Pancreas (tissue), 10 donors: ENCODE measurements around the gene MAGEC3. TPM values are rescaled to one million over a fixed set of nuclear protein-coding genes. Genes with fewer than 3 reads are reported as not detected.

Experiments used
- ATAC-seq, 4 donors: fragments of 200-7000 bp; cut with Tn5 transposase; one replicate each; pipeline versions ENCODE4 v1.8.0 to v1.9.1; 2020; ENCODE audit warnings: mild to moderate bottlenecking in 4 of 4, moderate library complexity in 4 of 4
- DNase-seq, 6 donors: peaks; one replicate each; pipeline ENCODE4 v3.0.0-alpha.2; 2020
- FAIRE-seq: peaks from 2 replicates; lab custom pipeline; 2012; peaks lifted over from hg19 to GRCh38; lab: Jason Lieb, UNC
- H3K27ac ChIP-seq, 4 donors: fragments of 200-600 bp; sonication (generic); 1 replicate in 3 of 4; 2 replicates in 1 of 4; pipeline versions ENCODE4 v1.5.0 to v1.8.0; 2020
- H3K27me3 ChIP-seq, 4 donors: fragments of 200-600 bp; one replicate each; pipeline ENCODE4 v1.8.0; 2021
- H3K36me3 ChIP-seq, 3 donors: fragments of 200-600 bp; sonication (generic) in 1 of 3; one replicate each; pipeline versions ENCODE4 v1.5.0 to v1.8.0; 2020 to 2021
- H3K4me1 ChIP-seq, 3 donors: fragments of 200-600 bp; one replicate each; pipeline ENCODE4 v1.8.0; 2021
- H3K4me3 ChIP-seq, 4 donors: fragments of 200-600 bp; sonication (generic) in 2 of 4; one replicate each; pipeline versions ENCODE4 v1.5.0 to v1.8.0; 2020 to 2021
- H3K9me3 ChIP-seq, 4 donors: fragments of 200-600 bp; one replicate each; pipeline ENCODE4 v1.8.0; 2021
- WGBS, 2 donors: extraction: QIAGEN DNeasy Blood & Tissue Kit; methylation state at CpG; one replicate each; pipeline ENCODE4 v1.1.7; 2013; 5-methylcytosine and 5-hydroxymethylcytosine counted together
- intact Hi-C, 3 donors: fragments of 100-400 bp; cut with DNase I; formaldehyde crosslinking; loops; one replicate each; pipeline versions ENCODE4 v1.11.1 to v1.14.2; 2022
- polyA plus RNA-seq, 2 donors: library from polyadenylated mRNA; stranded (reverse); fragments of 200-250 nt; gene quantifications; one replicate each; pipeline ENCODE4 v1.2.3, GENCODE V29; 2013
- total RNA-seq, 6 donors: library from RNA; stranded (reverse); fragmentation: NEBNext Ultra II Directional in 4 of 6; extraction: Animal tissue kit (Norgen Biotek cat#: 25700) in 4 of 6; gene quantifications; one replicate each; pipeline versions ENCODE4 v1.2.1 to v1.2.4, GENCODE V29; 2021 to 2023
- TF ChIP-seq, protein P1 (sequence below), 4 donors: fragments of 200-600 bp; sonication (generic) in 3 of 4; IDR thresholded peaks; one replicate each; pipeline versions ENCODE4 v1.5.0 to v1.8.0; 2021; ENCODE audit warnings: antibody characterized with exemption in 4 of 4
- donor health status: healthy with polysubstance abuse.
- donor health status: DM: no; HTN: no; CAD: no; lungs with moderate emphysema.
- donor health status: DM: no; HTN: no; CAD: no.
- donor health status: control.
- donor health status: control.
- donor health status: Bipolar disorder and iron deficiency.
- donor health status: DM: yes; HTN: yes; CAD: no.
- donor health status: DM: no; HTN: no; CAD: no.
- donor health status: DM: no; HTN: no; CAD: no.
- donor health status: DM: yes; HTN: yes; CAD: no.

MAGEC3 gene
- total and polyA plus RNA-seq, 8 donors = 0.12 TPM; not detected in 7

DNA sequence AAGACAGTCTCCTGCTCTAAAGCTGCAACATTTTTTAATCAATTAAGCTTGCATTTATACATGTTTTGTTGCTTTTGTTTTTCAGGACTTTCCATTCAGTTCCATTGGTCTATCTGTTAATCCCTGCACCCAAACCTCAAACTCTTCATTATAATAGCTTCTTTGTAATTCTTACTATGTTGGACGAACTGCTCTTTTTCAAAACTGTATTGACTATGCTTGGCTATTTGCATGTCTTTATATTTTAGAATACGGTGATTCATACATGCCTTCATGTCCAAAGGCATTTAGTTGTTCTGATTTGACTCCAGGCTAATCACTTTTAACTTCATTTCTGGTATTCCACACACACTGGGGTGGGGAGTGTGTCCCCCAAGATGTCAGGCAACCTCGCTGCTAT lies 79.7 kb downstream of the MAGEC3 start:
- intact Hi-C loops = no loop called here
- TF ChIP-seq, protein P1, sequence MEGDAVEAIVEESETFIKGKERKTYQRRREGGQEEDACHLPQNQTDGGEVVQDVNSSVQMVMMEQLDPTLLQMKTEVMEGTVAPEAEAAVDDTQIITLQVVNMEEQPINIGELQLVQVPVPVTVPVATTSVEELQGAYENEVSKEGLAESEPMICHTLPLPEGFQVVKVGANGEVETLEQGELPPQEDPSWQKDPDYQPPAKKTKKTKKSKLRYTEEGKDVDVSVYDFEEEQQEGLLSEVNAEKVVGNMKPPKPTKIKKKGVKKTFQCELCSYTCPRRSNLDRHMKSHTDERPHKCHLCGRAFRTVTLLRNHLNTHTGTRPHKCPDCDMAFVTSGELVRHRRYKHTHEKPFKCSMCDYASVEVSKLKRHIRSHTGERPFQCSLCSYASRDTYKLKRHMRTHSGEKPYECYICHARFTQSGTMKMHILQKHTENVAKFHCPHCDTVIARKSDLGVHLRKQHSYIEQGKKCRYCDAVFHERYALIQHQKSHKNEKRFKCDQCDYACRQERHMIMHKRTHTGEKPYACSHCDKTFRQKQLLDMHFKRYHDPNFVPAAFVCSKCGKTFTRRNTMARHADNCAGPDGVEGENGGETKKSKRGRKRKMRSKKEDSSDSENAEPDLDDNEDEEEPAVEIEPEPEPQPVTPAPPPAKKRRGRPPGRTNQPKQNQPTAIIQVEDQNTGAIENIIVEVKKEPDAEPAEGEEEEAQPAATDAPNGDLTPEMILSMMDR (IDR thresholded peaks at IDR 0.05) = no peak
- ATAC-seq (no peak), DNase-seq (no peak), FAIRE-seq (no peak)
- H3K36me3 ChIP-seq = no peaks in the 10 kb centered on the region
- H3K4me3 ChIP-seq = no peak overlapping the region
- H3K27me3 ChIP-seq = peaks cover 0 to 7% (median 0%) of the 10 kb centered on the region in 4 donors
- H3K27ac ChIP-seq = no peak overlapping the region
- 40 to 53% methylated on average over 3 of the region's 3 CpGs for WGBS, 2 donors
- no peaks in the 10 kb centered on the region for H3K4me1 ChIP-seq
- H3K9me3 ChIP-seq = no peaks in the 10 kb centered on the region

DNA sequence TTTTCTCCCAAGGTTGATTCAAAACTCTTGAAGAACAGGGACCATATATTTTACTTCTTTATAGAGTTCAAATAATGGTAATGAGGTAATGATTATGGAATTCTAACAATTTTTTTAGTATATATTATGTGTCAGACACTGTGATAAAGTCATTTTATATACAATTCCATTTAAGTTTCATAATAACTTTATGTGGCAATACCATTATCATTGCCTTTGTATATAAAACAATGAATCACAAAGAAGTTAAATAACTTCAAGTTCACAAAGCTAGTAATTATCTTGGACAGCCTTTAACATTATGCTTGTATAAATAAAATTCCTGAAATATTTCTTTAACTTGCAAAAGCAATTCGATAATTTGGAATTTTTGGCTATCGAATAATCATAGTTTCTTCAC lies 86.2 kb downstream of the MAGEC3 start:
- intact Hi-C loops = no loop called here
- DNase-seq = no peak
- H3K27ac ChIP-seq = no peak overlapping the region
- TF ChIP-seq, protein P1 (IDR thresholded peaks at IDR 0.05) = no peak
- ATAC-seq = no peak
- WGBS, 2 donors = 68 to 71% methylated on average over 2 of the region's 2 CpGs
- no peak for FAIRE-seq
- no peaks in the 10 kb centered on the region for H3K9me3 ChIP-seq
- H3K4me3 ChIP-seq = no peak overlapping the region
- no peaks in the 10 kb centered on the region for H3K4me1 ChIP-seq
- peaks cover 0 to 7% (median 0%) of the 10 kb centered on the region in 4 donors for H3K27me3 ChIP-seq
- no peaks in the 10 kb centered on the region for H3K36me3 ChIP-seq

DNA sequence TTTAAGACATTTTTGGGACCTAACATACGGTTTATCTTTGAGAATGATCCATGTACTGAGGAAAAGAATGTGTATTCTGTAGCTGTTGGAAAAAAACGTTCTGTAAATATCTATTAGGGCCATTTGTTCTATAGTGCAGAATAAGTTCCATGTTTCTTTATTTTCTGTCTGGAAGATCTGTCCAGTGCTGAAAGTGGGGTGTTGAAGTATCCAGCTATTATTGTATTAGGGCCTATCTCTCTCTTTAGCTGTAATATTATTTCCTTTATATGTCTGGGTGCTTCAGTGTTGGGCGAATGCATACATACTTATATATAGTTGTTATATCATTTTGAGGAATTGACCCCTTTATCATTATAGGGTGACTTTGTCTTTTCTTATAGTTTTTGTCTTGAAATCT lies 90.3 kb downstream of the MAGEC3 start:
- H3K4me3 ChIP-seq = no peak overlapping the region
- no peaks in the 10 kb centered on the region for H3K27me3 ChIP-seq
- no peak overlapping the region for H3K27ac ChIP-seq
- no peaks in the 10 kb centered on the region for H3K4me1 ChIP-seq
- ATAC-seq (no peak), DNase-seq (no peak), FAIRE-seq (no peak)
- no peaks in the 10 kb centered on the region for H3K9me3 ChIP-seq
- TF ChIP-seq, protein P1 (IDR thresholded peaks at IDR 0.05) = no peak
- H3K36me3 ChIP-seq = no peaks in the 10 kb centered on the region
- 37 to 44% methylated on average over 3 of the region's 3 CpGs for WGBS, 2 donors
- intact Hi-C loops = no loop called here

DNA sequence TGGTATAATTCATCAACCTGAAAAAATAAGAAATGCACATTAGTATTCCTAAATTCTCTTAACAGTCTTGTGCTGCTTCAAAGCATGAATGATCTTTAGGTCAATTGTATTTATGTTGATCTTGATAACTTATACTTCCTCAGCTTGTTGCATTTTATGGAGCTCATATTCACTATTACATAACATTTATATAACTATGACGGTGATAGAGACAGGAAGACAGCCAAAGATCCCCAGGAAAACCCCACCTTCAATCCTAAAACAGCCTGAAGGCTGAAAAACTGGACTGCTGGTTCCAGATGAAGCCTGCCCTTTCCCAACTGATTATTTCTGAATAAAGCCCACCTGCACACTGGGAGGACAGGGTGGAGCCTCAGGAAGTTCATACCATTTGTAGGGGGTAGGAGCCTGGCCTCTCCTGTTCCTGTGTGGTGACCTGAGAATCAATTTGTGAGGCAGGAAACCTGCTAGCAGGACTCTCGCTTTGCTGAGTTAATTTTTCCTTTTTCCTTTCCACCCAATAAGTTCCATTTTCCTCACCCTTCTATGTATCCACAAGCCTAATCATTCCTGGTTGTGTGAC lies 96.0 kb downstream of the MAGEC3 start:
- Histone ChIP-seq H3K27me3 (no peaks in the 10 kb centered on the region), H3K27ac (no peak overlapping the region), H3K4me3 (no peak overlapping the region), H3K4me1 (no peaks in the 10 kb centered on the region), H3K36me3 (no peaks in the 10 kb centered on the region), H3K9me3 (no peaks in the 10 kb centered on the region)
- no peak for ATAC-seq
- FAIRE-seq = no peak
- 65 to 67% methylated on average over 2 of the region's 2 CpGs for WGBS, 2 donors
- TF ChIP-seq, protein P1 (IDR thresholded peaks at IDR 0.05) = no peak
- intact Hi-C loops = no loop called here
- no peak for DNase-seq

DNA sequence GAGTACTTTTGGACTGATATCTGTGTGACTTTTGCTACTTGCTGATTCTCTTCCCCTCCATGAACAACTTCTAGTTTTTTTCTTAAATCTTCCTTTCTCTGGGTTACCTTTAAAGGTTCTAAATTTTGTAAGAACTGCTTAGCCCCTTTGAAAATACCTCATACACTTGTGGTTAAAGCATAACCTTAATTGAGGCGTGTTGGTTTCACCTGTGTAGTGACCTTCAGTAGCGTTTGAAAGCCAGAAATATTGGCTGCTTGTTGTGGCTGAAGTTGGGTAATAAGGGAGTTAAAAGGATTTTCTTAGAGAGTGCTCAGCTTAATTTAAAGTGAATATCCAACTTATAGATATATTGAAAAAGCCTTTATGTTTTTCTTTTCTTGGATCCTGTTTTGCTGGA lies 97.5 kb downstream of the MAGEC3 start:
- H3K4me3 ChIP-seq = no peak overlapping the region
- no peak for DNase-seq
- WGBS, 2 donors = 24 to 32% methylated on average over 2 of the region's 2 CpGs
- intact Hi-C loops = no loop called here
- TF ChIP-seq, protein P1 (IDR thresholded peaks at IDR 0.05) = no peak
- no peak for FAIRE-seq
- no peaks in the 10 kb centered on the region for H3K27me3 ChIP-seq
- H3K27ac ChIP-seq = no peak overlapping the region
- H3K36me3 ChIP-seq = no peaks in the 10 kb centered on the region
- no peaks in the 10 kb centered on the region for H3K4me1 ChIP-seq
- ATAC-seq = no peak
- H3K9me3 ChIP-seq = no peaks in the 10 kb centered on the region
